GM19238 (cell line): ENCODE results near the gene SKAP1.
A peak's percentile ranks its signal among the peaks of the same experiment; 100 is the strongest.

Experiments
- DNase-seq: peaks from one replicate; pipeline ENCODE4 v3.0.0; 2011; ENCODE audit warnings: low spot score; ENCODE audit not compliant: insufficient read length

SKAP1 gene

DNA sequence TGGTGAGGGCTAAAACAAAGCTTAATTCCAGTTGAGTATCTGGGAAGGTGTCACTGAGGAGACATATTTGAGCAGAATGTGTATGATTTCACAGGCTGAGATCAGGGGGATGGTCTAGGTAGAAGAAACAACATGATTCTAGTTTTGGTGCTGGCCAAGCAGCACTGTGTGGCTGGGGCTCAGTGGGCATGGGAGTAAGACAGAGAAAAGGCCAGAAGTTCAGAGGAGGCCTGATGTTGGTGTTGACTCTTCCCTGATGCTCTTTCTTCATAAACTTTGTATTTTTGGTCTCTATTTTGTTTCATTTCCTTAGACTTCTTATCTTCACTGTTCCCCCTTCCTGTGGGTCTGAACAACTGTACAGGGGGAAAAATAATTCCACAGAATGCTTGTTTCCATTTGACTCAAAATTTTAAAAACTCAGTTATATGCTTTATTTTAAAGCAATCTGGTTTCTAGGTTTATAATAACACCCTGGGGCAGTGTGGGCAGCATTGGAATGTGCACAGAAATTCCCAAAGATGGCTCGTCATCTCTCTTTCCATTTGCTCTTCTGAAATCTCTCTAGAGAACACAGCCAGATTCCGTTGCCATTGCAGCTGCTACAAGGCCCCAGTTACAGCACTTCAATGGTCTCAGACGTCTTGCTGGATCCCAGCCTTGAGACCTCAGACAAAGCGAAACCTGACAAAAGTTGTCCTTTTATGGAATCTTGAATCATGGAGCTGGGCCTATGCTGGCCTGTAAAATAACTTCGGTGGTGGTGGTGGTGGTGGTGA lies 254.1 kb downstream of the SKAP1 start:
- DNase-seq = no peak

GRCh38 chr17:48174833-48175523 lies 255.0 kb downstream of the SKAP1 start:
- DNase-seq = no peak

DNA sequence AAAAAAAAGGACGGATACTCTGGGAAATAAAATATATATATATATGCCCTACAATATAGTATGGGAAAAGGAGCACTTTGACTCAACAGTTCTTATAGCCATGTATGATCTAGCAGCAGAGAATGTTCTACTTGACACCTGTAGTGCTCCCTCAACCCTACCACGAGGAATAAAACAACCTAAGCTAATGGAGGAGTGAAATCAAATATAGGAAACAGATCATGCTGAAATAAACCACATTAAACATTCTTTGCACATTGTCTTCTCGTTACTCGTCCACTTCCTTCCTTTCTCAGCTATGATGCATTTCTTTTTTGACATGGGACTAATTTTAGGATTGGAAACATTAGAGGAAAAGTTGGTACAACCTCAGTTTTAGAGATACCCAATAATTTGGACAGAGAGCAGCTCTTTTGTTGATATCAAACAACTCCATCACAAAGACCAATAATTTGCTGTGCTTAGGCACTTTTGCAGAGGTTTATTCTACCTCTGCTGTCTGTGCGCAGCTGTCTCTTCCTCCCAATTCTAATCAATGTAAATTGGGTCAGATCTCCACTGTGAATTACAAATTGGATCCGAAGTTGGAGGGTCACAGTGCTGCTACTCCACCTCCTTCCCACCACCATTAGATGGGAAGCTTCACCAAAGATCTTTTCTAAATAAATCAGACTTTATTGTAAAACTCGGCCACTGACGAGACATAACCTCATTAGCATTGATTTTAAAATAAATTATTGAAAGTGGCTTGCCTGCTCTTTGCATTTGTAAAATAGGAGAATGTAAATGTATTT lies 256.6 kb downstream of the SKAP1 start:
- DNase-seq = no peak

DNA sequence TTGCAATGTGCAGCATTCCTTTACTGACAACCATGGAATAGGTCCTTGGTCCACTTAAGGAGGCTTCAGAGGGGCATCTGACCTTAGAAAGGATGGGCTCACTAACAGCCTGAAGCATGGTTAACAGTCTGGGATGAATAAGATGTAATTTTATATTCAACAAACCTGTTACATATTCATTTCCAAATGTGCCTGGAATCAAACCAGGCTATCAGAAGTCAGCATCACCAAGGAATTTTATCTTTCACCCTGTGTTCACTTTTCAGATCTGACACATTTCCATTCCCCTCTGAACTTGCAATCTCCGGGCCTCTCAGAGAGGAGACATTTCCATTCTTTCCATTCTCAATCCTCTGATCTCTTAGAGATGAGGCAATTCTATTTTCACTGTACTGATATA lies 260.1 kb downstream of the SKAP1 start:
- DNase-seq = no peak

DNA sequence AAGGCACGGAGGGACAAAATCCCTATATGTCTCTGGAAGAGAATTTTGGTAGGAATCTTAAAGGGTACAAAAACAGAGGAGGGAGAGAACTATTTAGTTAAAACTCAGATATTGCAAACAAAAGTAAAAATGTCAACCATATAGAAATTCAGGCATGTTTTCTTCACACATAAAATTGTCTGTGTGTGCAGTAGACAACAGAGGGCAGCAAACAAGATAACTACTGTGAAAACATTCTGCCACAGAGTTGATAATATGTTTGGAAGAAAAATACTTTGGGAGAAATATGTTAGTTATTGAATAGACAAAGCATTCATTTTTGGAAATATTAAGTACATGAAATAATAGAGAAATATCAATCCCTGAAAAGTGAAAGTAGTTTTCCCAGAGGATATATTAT lies 266.2 kb downstream of the SKAP1 start:
- no peak for DNase-seq

GRCh38 chr17:48162946-48163506 lies 267.0 kb downstream of the SKAP1 start:
- peak; percentile 22 for DNase-seq

- DNase-seq = no peak
Observed at GRCh38 chr17:48162306-48162934, 267.6 kb downstream of the SKAP1 start.

- no peak for DNase-seq
Observed at GRCh38 chr17:48161127-48161905, 268.7 kb downstream of the SKAP1 start.

DNA sequence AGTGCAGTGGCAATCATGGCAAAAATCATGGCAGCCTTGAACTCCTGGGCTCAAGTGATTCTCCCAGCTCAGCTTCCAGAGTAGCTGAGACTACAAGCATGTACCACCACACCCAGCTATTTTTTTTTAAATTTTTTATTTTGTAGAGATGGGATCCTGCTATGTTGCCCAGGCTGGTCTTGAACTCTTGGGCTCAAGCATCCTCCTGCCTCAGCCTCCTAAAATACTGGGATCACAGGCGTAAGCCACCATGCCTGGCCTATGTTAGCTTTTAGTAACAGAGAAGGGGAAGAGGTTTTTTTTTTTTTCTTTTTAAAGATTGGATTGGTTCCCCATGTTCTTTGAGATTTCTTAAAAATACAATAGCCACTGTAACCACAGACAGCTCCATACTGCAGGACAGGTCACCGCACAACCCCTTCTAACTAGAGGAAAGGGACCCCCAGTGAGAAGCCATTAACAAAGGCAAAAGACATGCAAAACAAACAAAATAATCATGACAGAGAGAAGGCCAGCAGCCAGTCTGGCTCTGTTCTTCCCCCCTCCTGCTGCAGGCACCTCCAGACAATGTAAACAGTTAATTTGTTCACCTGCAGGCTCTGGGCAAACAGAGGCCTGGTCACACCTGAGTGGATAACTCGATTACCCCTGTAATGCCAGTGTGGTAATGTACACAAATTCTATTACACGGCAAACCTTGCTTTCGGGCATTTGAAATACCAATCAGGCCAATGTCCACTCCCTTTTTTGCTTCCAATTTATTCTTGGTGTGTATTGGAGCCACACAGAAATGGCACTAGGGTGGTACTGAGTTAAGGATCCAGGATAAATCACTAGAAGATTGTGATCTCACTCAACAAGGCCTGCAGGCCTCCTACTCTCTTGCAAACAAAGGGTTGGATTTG lies 269.6 kb downstream of the SKAP1 start:
- DNase-seq = no peak

DNA sequence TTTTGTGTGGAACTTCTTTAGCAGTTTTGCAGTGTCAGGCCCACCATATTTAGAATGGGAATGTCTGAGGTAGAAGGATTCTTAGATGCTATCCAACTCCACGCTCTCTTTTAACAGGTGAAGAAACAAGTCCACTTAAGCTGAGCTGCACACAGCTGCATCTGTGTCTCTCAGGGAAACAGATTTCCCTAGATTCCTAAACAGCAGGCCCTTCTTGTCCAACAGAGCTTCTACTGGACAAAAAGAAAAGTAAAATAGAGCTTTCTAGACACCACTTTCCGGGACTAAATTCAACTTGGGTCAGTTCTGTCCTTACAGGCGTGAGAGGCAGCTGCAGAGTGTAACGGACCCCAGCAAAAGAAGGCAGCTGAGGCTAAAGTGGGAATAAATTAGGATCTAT lies 270.8 kb downstream of the SKAP1 start:
- no peak for DNase-seq

- DNase-seq = no peak
Observed at GRCh38 chr17:48155889-48156611, 274.0 kb downstream of the SKAP1 start.

- peak; percentile 23 for DNase-seq
Observed at GRCh38 chr17:48153691-48154358, 276.2 kb downstream of the SKAP1 start.

- no peak for DNase-seq
Observed at GRCh38 chr17:48152289-48152688, 277.7 kb downstream of the SKAP1 start.

DNA sequence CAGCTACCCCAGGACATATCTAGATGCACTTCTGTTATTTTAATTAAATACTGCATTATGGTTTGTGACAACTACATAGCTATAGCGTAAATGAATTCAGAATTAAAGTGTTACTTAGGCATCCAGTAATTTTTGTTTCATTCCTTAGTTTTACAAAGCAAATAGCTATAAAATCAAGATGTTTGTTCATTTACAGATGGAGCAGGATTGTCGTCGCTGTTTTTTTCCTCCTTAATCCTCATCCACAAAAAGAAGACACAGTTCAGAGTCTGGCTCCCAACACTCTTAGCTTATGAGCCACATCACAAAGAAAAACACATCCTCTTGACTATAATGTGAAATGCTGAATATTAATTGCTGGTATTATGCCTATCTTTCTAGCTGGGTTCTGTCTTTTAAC lies 278.8 kb downstream of the SKAP1 start:
- no peak for DNase-seq

DNA sequence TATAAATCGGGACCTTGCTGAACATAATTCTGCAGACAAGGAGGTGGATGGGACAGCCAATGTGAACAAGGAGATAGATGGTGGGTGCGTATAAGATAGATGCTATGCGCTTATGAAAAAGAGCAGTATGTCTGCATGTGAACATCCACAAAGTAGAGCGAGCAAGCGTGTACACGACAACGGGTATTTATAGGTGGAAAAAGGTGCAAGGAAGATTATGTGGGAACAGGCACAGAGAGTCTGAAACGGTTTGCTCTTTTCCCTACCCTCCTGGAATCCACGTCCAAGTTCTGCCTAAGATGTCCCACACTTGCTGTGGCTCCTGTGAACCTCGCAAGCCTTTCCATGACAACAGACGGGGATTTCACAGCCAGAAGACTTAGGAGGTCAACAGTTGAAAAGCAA lies 279.4 kb downstream of the SKAP1 start:
- DNase-seq = no peak

DNA sequence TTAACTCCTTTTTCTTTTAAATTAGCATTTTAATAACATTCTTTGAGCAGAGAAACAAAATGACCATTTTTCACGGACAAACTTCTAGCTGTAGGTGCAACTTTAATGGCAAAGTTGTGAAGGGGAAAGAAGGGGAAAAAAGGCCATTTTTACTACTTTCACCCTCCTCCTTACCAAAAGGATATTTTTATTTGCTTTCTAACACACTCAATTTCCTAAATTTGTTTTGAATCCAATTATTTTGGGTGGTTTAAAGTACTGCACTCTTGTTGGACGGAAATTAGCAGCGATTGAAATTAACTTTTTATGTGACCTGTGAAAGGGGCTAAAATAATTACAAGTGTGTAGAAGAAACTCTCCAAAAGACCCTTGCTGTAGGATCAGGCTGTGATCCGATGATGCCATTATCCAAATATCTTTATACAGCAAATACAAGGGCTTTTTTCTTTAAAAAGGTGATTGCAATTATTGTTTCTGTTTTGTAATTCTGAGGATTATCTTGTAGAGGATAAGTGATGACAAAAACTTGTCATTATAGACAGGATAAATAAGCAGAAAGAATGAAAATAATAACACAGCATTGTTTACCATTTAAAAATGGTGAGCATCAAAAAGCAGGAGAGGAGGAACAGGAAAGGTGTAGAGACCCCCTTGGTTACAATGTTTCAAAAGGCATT lies 280.1 kb downstream of the SKAP1 start:
- DNase-seq = no peak

GRCh38 chr17:48148854-48149786 lies 280.9 kb downstream of the SKAP1 start:
- DNase-seq = no peak
